Activated T-helper 9 cell treated with anti-CD3 and anti-CD28 coated beads, Interleukin-2, amount 50 U/mL, for 16 hours (primary cell): ENCODE measurements around the gene DDX6.
A peak's percentile ranks its signal among the peaks of the same experiment; 100 is the strongest.
"Not testable (repeated sequence)": the region's sequence is repeated elsewhere in the genome, so short reads cannot be mapped to it uniquely, and the experiment has no call there.

Source experiments
- DNase-seq: peaks from one replicate; pipeline ENCODE4 v3.0.0-alpha.2; 2020; ENCODE audit warnings: low read depth

DDX6 gene

GRCh38 chr11:118791961-118792569, 1.1 kb upstream of the DDX6 start:
- peak; percentile 5 for DNase-seq

- DNase-seq, result peak; percentile 45
Measured at GRCh38 chr11:118790357-118791110, 430 bp downstream of the DDX6 start.

- peak; percentile 13 for DNase-seq
Measured at GRCh38 chr11:118789501-118790356, 1.2 kb downstream of the DDX6 start.

- DNase-seq, result no peak
Measured at GRCh38 chr11:118786657-118787056, 4.3 kb downstream of the DDX6 start.

- DNase-seq, result no peak
Measured at GRCh38 chr11:118785362-118785761, 5.6 kb downstream of the DDX6 start.

GRCh38 chr11:118783724-118784495, 7.1 kb downstream of the DDX6 start:
- DNase-seq, result no peak

- not testable (repeated sequence) for DNase-seq
Measured at GRCh38 chr11:118783324-118783723, 7.6 kb downstream of the DDX6 start.

- DNase-seq, result no peak
Measured at GRCh38 chr11:118778898-118779297, 12.1 kb downstream of the DDX6 start.

GRCh38 chr11:118774032-118774431, 16.9 kb downstream of the DDX6 start:
- no peak for DNase-seq

- DNase-seq, result no peak
Measured at GRCh38 chr11:118771547-118772288, 19.2 kb downstream of the DDX6 start.

- DNase-seq, result no peak
Measured at GRCh38 chr11:118768690-118769089, 22.3 kb downstream of the DDX6 start.

GRCh38 chr11:118766035-118766434, 24.9 kb downstream of the DDX6 start:
- DNase-seq, result no peak

GRCh38 chr11:118765095-118765691, 25.8 kb downstream of the DDX6 start:
- not testable (repeated sequence) for DNase-seq

- no peak for DNase-seq
Measured at GRCh38 chr11:118763041-118763440, 27.9 kb downstream of the DDX6 start.

- not testable (repeated sequence) for DNase-seq
Measured at GRCh38 chr11:118761981-118762380, 29.0 kb downstream of the DDX6 start.

GRCh38 chr11:118757876-118758399, 33.0 kb downstream of the DDX6 start:
- no peak for DNase-seq

GRCh38 chr11:118752654-118753053, 38.3 kb downstream of the DDX6 start:
- no peak for DNase-seq

- no peak for DNase-seq
Measured at GRCh38 chr11:118749429-118749828, 41.5 kb downstream of the DDX6 start.

GRCh38 chr11:118748056-118748455, 42.9 kb downstream of the DDX6 start:
- DNase-seq, result no peak

- DNase-seq, result no peak
Measured at GRCh38 chr11:118746988-118747585, 43.9 kb downstream of the DDX6 start.
